ENCODE results near the gene PHLDA1.

The PHLDA1 gene

GRCh38 chr12:76031414-76032042 lies at the start of gene PHLDA1:
TSS of gene PHLDA1 (minus strand) at chr12:76031776.
- DNase-seq (ENCODE audit: low spot score): peak; percentile 90

GRCh38 chr12:76080729-76081415 lies 49.3 kb upstream of the PHLDA1 start:
- peak; percentile 76 for DNase-seq (ENCODE audit: low spot score)

GRCh38 chr12:76080017-76080728 lies 48.6 kb upstream of the PHLDA1 start:
- DNase-seq (ENCODE audit: low spot score): no peak

GRCh38 chr12:76078748-76079147 lies 47.2 kb upstream of the PHLDA1 start:
- DNase-seq (ENCODE audit: low spot score): no peak

- no peak for DNase-seq (ENCODE audit: low spot score)
Observed at GRCh38 chr12:76075448-76075847, 43.9 kb upstream of the PHLDA1 start.

GRCh38 chr12:76074701-76075336 lies 43.2 kb upstream of the PHLDA1 start:
- DNase-seq (ENCODE audit: low spot score): no peak

GRCh38 chr12:76073561-76073960 lies 42.0 kb upstream of the PHLDA1 start:
- DNase-seq (ENCODE audit: low spot score): no peak

- no peak for DNase-seq (ENCODE audit: low spot score)
Observed at GRCh38 chr12:76072568-76072967, 41.0 kb upstream of the PHLDA1 start.

GRCh38 chr12:76069339-76069738 lies 37.8 kb upstream of the PHLDA1 start:
- DNase-seq (ENCODE audit: low spot score): no peak

- DNase-seq (ENCODE audit: low spot score): no peak
Observed at GRCh38 chr12:76065917-76066316, 34.3 kb upstream of the PHLDA1 start.

- DNase-seq (ENCODE audit: low spot score): no peak
Observed at GRCh38 chr12:76064904-76065303, 33.3 kb upstream of the PHLDA1 start.

GRCh38 chr12:76060111-76060510 lies 28.5 kb upstream of the PHLDA1 start:
- no peak for DNase-seq (ENCODE audit: low spot score)

GRCh38 chr12:76057326-76057725 lies 25.8 kb upstream of the PHLDA1 start:
- DNase-seq (ENCODE audit: low spot score): no peak

GRCh38 chr12:76055393-76055792 lies 23.8 kb upstream of the PHLDA1 start:
- DNase-seq (ENCODE audit: low spot score): no peak

- no peak for DNase-seq (ENCODE audit: low spot score)
Observed at GRCh38 chr12:76049575-76050251, 18.1 kb upstream of the PHLDA1 start.

- no peak for DNase-seq (ENCODE audit: low spot score)
Observed at GRCh38 chr12:76047742-76048141, 16.2 kb upstream of the PHLDA1 start.

GRCh38 chr12:76047060-76047459 lies 15.5 kb upstream of the PHLDA1 start:
- no peak for DNase-seq (ENCODE audit: low spot score)

- DNase-seq (ENCODE audit: low spot score): no peak
Observed at GRCh38 chr12:76043377-76043776, 11.8 kb upstream of the PHLDA1 start.

GRCh38 chr12:76042147-76042546 lies 10.6 kb upstream of the PHLDA1 start:
- no peak for DNase-seq (ENCODE audit: low spot score)

- DNase-seq (ENCODE audit: low spot score): no peak
Observed at GRCh38 chr12:76041406-76041805, 9.8 kb upstream of the PHLDA1 start.

- no peak for DNase-seq (ENCODE audit: low spot score)
Observed at GRCh38 chr12:76040461-76040860, 8.9 kb upstream of the PHLDA1 start.

GRCh38 chr12:76038176-76038575 lies 6.6 kb upstream of the PHLDA1 start:
- DNase-seq (ENCODE audit: low spot score): no peak

All from NAMALWA (cell line).